NCI-H2081 (cell line): ENCODE data around the gene PDE4A.
"Not testable (repeated sequence)": the region's sequence is repeated elsewhere in the genome, so short reads cannot be mapped to it uniquely, and the experiment has no call there.

ENCODE experiments used
- DNase-seq, 2 experiments: peaks; one replicate each; lab custom pipeline; 2025; lab: John Stamatoyannopoulos, UW

Gene PDE4A

DNA sequence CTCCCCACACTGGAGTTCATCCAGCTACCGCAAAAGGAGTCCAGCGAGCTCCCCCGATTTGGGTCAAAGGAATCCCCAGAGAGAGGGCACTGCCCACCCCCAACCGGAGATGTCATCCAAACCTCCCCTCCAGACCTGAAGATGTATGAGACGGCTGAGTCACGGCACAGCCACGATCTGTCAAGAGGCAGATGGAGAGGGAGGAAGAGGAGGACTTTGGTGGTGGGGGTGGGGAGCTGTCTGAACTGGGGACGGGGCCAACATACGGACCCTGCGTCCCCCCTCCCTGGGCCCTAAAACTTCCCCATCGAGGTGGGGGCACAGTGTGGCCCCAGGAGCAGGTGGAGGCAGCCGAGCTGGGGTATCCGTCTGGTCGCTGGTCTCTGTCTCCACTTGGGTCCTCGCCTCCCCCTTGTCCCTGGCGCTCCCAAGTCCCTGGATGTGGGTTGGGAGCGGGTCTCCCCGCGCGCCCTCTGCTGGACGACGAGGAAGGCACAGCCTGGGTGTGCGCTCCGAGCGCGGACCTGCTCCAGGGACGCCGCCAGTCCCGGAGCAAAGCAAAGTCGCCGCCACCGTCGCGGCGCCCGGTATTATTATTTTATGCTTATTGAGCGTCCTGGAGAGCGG lies 3.8 kb downstream of the PDE4A start:
- peak; percentile 62 to 64 for DNase-seq

DNA sequence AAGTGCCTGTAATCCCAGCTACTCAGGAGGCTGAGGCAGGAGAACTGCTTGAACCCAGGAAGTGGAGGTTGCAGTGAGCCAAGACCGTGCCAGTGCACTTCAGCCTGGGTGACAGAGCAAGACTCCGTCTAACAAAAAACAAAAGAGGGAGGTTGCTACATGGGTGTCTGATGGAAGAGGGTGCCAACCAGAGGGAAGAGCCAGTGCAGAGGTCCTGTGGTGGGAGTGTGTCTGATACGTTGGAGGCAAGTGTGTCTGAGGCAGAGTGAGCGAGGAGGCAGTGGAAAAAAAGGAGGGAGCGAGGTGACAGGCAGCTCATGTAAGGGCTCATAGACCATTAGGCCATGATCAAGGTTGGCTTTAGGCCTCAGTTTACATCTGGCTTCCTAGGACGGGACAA lies 6.8 kb downstream of the PDE4A start:
- no peak for DNase-seq

DNA sequence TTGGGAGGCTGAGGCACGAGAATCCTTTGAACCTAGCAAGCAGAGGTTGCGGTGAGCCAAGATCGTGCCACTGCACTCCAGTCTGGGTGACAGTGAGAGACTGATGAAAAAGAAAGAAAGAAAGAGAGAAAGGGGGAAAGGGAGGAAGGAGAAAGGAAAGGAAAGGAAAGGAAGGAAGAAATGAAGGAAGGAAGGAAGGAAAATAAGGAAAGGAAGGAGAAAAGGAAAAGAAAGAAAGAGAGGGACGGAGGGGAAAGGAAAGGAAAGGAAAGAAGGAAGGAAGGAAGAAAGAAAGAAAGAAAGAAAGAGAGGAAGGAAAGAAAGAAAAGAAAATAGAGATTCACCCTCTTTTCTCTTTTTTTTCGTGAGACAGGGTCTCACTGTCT lies 8.7 kb downstream of the PDE4A start:
- no peak for DNase-seq

DNA sequence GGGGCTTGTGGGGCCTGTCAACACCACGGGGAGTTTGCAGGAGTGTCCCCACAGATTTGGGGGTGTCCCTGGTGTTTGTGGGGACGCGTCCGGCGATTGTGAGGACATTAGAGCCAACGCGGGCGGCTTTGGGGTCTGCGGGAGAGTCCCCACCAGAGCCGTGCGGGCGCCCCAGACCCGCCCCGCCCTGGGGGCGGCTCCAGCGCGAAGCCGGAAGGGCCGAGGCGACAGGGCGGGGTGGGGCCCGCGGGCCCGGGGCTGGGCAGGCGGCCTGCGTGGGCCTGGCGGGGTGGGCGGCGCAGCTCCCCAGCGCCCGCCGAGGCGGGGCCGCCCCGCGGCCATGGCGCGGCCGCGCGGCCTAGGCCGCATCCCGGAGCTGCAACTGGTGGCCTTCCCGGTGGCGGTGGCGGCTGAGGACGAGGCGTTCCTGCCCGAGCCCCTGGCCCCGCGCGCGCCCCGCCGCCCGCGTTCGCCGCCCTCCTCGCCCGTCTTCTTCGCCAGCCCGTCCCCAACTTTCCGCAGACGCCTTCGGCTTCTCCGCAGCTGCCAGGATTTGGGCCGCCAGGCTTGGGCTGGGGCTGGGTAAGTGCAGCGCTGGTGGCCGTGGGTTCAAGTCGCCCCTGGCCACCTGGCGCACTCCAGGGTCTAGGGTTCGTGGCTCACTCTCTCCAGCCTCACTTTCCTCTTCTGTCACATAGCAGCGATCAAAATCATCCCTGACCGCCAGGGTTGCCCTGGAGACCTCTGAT lies 10.3 kb downstream of the PDE4A start:
- DNase-seq: no peak

DNA sequence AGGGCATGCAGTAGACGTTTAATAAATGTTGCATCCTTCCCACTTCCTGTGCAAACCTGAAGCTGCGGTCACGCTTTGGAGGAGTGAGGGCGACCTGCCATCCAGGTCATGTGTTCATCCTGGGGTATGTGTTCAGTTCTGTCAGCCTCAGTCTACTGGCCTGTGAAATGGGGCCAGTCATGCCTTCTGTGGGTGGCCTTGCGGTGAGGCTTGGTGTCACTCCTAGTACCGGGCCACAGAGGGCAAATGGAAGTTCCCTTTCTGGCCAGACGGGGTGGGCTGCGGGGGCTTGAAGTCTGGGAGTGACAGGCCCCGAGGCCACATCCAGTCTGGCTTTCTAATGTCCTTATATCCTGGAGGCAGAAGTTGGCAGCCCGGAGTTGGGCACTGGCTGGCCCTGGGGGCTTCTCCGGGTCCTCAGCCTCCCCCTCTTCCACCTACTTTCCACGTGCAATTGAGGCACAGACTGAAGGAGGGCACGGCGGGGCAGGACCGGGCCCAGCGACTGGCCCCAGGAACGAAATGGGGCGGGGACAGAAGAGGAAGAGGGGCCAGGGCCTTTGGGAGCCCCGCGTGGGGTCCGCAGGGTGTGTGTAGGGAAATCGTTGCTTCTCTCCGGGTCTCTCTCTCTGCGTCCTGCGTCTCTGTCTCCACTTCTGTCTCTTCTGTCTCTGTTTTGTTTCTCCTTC lies 11.1 kb downstream of the PDE4A start:
- DNase-seq: no peak

DNA sequence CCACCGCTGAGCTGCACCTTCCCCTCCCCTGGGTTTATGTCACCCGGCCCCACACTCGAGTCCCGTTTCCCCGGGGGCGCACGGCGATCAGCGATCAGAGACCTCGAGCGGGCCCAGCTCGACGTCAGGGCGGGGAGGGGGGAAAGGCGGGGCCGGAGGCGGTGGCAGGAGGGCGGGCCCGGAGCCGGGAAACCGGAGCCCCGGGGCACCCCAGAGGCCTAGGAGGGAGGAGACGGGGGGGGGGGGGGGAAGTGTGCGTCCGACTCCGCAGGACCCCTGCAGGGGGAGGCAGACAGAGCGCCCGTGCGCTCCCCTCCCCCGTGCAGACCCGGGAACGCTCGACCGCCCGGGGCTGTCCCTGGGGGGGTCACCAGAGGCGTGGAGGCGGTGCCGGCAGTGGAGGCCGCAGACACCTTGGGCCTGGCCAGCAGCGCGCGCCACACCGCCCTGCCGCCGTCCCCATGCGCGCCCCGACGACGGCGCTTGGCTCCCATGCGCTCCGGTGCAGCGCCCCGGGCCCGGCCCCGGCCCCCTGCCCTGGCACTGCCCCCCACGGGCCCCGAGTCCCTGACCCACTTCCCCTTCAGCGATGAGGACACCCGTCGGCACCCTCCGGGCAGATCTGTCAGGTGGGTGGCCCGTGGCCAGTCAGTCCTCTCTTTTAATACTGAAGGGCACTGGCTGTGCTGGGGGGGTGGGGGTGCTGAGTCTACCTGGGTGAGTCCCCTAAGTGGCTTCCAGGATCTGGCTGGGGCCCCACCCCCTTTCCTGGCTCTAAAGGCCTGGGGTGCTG lies 11.8 kb downstream of the PDE4A start:
- DNase-seq: no peak

DNA sequence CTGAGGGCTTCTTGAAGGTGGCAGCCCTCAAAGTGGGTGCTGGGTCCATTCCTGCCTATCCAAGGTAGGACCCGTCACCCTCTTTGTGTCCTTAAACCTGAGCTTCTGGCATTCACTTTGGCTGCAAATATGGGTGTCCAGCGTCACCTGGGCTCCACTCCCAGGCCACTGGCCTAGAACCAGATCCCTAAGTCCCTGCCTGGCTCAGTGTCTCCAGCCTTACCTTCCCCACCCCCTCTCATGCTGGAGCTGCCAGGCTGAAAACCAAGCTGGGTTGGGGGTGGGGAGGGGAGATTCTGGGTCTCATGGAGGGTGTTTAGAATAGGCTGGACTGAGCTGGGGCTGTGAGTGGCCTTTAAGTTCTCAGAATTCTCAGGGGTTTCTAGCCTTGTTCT lies 12.4 kb downstream of the PDE4A start:
- no peak for DNase-seq

DNA sequence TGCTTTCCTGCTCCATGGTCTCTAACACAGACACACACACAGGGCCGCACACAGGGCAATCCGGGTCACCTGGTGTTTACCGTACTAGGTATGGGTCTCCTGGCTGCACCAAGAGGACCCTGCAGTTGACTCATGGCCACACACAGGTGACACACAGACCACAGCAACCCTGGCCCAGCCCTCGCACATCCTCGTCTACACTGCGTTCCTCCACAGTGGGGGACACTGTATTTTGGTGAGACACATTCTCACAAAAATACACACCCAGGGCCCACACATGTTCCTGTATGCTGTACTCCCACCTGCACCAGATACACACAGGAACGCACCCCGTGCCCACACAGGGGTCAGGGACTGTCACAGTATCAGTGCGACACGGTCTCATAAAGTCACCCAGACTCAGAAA lies 12.8 kb downstream of the PDE4A start:
- no peak for DNase-seq

DNA sequence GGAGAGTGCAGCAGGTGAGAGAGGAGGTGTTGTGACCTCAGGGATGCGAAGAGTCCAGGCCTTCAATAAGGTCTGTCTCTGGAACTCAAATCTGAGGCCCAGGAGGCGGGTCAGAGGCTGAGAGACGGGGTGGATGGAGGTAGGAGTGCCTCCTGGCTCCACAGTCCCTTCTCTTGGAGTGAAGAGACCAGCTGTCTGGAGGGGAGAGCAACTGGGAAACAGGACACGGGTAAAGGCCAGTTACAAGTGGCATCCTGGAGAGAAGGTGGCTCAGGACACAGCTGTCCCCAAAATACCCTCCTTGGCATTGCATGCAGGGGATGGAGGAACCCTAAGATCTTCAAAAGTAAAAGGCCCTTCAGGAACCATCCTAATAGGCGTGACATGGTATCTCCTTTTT lies 19.2 kb downstream of the PDE4A start:
- DNase-seq: no peak

DNA sequence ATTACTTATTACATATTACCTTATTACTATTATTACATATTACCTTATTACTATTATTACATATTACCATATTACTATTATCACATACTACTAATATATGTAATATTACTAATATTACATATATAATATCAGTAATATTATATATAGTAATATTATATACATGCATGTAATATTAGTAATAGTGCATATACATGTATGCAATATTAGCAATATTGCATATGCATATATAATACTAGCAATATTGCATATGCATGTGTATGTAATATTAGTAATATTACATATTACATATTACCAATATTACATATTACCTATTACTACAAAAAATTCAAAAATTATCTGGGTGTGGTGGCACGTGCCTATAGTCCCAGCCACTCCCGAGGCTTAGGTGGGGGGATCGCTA lies 22.4 kb downstream of the PDE4A start:
- no peak for DNase-seq

DNA sequence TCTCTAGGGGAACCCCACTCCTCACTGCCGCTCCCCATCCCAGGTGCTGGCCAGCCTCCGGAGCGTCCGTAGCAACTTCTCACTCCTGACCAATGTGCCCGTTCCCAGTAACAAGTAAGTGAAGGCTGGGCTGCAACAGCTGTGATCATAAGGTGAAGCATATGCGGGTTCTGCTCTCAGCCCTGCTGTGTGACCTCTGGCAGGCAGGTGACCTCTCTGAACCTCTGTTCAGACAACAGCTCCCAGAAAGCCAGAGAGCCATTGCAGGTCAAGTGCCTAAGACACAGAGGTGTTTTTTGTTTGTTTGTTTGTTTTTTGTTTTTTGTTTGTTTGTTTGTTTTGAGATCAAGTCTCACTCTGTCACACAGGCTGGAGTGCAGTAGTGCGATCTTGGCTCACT lies 28.7 kb downstream of the PDE4A start:
- DNase-seq: no peak

DNA sequence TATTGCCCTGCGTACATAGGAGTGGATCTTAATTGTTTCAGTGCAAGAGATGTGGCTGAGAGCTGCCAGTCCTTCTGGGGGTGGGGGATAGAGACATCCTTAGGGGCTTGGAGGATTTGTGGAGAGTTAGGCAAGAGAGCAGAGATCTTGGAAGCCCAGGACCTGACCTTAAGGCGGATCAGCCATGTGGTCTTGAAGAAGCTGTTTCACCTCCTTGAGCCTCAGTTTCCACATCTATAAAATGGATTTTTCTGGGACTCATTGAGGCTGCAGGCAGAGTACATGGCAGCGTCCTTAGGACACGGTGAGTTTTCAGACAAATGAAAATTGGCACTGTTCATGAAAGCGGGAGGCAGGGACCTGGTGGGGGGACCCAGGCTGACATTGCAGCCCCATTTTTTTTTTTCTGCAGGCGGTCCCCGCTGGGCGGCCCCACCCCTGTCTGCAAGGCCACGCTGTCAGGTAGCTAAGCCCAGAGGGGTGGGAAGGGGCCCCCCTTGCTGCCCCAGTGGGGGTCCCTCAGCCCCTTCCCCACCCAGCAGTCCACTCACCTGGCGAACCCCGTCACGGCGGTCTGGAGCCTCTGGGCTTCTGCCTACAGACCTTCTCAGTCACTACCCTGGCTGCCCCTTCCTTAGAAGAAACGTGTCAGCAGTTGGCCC lies 30.0 kb downstream of the PDE4A start:
- DNase-seq: no peak

DNA sequence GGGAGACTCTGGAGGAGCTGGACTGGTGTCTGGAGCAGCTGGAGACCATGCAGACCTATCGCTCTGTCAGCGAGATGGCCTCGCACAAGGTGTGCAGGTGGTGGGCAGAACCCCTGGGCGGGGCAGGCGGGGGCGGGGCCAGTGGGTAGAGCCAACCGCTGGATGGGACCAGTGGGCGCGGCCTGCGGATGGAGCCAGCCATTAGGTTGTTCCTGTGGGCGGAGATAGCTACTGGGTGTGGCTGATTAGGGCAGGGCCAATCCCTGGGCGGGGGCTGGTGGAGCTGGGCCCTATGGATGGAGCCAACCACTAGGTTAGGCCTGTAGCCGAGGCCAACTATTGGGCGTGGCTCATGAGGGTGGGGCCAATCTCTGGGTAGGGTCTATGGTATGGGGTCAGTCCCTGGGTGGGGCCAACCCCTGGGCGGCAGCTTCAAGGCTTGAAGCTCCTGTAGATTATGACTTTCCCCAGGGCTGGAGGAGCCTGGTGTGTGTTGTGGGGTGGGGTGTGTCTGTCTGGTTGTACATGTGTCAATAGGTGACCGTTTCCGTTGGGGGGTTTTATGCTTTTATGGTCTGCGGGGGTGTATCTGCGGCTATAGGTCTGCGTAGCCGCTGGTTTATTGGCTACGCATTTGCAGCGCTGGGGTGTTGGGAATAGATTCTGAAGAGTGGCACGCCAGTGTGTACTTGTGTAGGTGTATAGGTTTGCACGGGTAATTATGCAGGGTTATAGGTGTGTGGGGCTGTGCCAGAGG lies 30.7 kb downstream of the PDE4A start:
- no peak for DNase-seq

DNA sequence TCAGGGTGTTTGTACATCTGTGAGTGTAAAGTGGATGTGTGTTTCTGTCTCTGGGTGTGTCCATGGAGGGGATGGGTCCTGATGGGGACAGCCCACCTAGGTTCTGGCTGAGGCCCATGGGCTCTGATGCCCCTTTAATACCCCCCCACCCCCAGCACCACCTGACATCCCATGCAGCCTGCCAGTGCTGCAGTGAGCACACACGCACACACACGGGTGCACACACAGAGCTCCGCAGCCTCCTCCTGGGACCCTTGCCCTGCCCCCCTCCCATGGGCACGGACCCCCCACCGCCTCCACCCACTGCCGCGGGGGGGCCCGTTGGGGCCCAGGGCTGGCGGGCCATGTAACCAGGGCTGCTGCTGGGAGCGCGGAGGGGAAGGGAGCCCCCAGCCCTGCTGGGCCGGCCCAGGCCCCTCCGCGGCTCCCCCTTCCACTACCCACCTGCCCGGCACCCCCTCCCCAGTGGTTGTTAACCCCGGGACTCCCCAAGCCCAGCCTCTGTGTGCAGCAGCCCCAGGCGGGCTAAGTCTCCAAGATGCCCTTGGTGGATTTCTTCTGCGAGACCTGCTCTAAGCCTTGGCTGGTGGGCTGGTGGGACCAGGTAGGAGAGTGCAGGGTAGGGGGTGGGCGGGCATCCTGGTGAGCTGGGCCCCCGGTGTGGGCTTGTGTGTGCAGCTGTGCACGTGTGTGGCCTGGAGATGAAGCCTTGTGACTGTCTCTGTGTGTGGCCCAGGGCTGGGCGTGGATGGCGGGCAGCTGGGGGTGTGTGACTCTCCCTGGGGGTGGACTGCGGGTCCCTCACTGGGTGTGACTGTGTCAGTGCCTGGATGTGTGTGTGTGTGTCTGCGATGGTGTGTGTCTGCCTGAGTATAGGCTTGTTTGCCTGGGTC lies 32.6 kb downstream of the PDE4A start:
- no peak for DNase-seq

DNA sequence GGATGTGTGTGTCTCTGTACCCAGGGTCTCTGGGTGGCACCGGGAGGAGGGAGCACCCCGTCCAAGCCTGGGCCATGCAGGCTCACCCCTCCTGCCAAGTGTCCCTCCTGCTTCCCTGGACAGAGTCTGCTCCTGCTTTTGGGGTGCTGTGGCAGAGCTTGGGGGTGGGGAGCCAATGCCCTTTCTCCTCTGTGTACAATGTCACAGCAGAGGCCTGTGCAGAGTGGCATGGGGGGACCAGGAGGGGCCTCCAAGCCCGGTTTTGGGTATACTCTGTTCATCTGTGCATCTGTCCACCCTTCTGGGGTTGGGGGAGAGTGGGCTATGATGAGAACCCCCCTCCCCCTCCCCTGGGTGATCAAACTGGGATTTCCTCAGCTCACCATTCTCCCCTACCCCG lies 33.5 kb downstream of the PDE4A start:
- no peak for DNase-seq

DNA sequence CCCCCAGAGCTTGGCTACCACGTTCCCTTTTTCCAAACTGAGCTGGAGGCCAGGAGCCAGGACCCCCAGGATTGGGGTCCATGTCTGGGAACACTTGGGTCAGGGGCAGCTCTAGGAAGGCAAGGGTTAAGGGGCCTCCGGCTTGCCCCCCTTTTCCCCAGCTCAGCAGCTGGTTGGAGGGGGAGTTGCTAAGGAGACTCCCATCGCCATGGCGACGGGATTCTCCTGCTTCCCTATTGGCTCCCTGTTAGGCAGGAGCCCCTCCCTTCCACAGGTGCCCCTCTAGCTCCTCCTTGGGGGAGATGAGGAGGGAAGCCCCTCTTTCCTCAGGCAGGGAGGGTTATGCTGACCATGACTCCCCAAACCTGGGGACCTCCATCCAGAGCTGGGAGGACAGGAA lies 33.9 kb downstream of the PDE4A start:
- DNase-seq: peak; percentile 23 to 35

DNA sequence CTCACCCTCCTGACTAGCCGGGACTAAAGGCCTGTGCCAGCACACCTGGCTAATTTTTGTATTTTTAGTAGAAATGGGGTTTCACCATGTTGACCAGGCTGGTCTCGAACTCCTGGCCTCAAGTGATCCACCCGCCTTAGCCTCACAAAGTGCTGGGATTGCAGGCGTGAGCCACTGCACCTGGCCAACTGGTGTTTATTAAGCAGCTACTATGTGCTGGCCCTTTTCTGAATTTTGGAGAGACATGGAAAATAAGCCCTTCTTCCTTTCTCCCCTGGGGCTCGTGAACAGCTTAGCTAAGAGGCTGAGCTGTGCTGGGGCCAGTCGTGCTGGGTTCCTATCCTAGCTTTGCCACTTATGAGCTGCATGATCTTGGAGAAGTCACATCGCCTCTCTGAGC lies 38.4 kb downstream of the PDE4A start:
- not testable (repeated sequence) for DNase-seq

DNA sequence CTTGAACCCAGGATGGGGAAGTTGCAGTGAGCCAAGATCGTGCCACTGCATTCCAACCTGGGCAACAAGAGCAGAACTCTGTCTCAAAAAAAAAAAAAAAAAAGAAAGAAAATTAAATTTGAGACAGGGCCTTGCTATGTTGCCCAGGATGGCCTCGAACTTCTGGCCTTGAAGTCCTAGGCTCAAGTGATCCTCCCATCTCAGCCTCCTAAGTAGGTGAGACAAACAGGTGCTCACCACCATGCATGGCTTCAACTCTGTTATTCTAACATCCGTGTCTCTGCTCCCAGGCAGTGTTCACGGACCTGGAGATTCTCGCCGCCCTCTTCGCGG lies 40.3 kb downstream of the PDE4A start:
- DNase-seq: no peak

DNA sequence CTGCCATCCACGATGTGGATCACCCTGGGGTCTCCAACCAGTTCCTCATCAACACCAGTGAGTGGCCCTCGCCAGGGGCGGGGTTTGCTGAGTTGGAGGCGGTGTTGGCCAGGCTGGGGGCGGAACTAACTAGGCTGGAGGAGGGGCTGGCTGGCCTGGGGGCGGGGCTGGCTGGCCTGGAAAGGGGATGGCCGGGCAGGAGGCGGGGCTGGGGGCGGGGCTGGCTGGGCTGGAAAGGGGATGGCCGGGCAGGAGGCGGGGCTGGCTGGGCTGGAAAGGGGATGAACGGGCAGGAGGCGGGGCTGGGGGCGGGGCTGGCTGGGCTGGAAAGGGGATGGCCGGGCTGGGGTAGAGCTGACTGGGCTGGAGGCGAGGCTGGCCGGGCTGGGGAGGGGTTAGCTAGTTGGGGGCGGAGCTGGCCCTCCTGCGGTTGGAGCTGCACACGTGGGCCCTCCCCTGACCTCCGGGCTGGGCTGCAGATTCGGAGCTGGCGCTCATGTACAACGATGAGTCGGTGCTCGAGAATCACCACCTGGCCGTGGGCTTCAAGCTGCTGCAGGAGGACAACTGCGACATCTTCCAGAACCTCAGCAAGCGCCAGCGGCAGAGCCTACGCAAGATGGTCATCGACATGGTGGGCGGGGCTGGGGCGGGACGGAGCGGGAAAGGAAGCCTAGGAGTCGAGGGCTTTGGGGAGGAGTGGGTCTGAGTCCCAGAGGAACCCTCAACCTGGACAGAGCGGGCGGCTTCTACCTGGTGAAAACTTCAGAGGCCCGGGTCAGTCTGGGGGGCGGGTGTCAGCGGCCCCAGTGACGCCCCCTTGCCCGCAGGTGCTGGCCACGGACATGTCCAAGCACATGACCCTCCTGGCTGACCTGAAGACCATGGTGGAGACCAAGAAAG lies 41.0 kb downstream of the PDE4A start:
- peak; percentile 62 to 76 for DNase-seq
